ENCODE measurements around the gene BNIP1. TPM values are rescaled to one million over a fixed set of nuclear protein-coding genes. Genes with fewer than 3 reads are reported as not detected.

Gene BNIP1
- total RNA-seq, 3 donors from 2014 or later (not counting 1 experiment from before 2014, with no cell fraction given): 29.4 to 34.8 (median 33.0) TPM

- no peaks in the 10 kb centered on the region for H3K4me1 ChIP-seq (ENCODE audit: control insufficient read depth, insufficient read depth, low read length)
- no peak overlapping the region for H3K27ac Mint-ChIP-seq
- H3K4me3 Mint-ChIP-seq: no peak overlapping the region
- intact Hi-C loops (cut with micrococcal nuclease): no loop called here
- 94% methylated on average over 8 of the region's 8 CpGs for WGBS (ENCODE audit: insufficient coverage)
- peaks cover 61% of the 10 kb centered on the region for H3K36me3 ChIP-seq (ENCODE audit: control insufficient read depth, insufficient read depth, low read length)
- H3K36me3 Mint-ChIP-seq: peaks cover 14% of the 10 kb centered on the region
- TF ChIP-seq CTCF (IDR thresholded peaks at IDR 0.05): no peak
- H3K9me3 ChIP-seq (ENCODE audit: control insufficient read depth, insufficient read depth, low read length): no peaks in the 10 kb centered on the region
- no peaks in the 10 kb centered on the region for H3K4me1 Mint-ChIP-seq
- no peak for ATAC-seq
- no peaks in the 10 kb centered on the region for H3K27me3 ChIP-seq (ENCODE audit: control insufficient read depth, insufficient read depth, low read length)
- DNase-seq: no peak
- H3K27ac ChIP-seq (ENCODE audit: low read length): no peak overlapping the region
- H3K9me3 Mint-ChIP-seq: no peaks in the 10 kb centered on the region
- H3K4me3 ChIP-seq (ENCODE audit: low read length): no peak overlapping the region
- H3K27me3 Mint-ChIP-seq (ENCODE audit: low read depth in 2 of 2): no peaks in the 10 kb centered on the region
These were observed 14.0 kb downstream of the BNIP1 start for GRCh38 chr5:173158366-173158765.

GRCh38 chr5:173159256-173159655, 14.9 kb downstream of the BNIP1 start:
- Mint-ChIP-seq H3K36me3 (peaks cover 9% of the 10 kb centered on the region), H3K9me3 (no peaks in the 10 kb centered on the region), H3K27ac (no peak overlapping the region), H3K4me3 (no peak overlapping the region), H3K4me1 (no peaks in the 10 kb centered on the region), H3K27me3 (ENCODE audit: low read depth in 2 of 2) (no peaks in the 10 kb centered on the region)
- intact Hi-C loops (cut with micrococcal nuclease): no loop called here
- Histone ChIP-seq H3K36me3 (ENCODE audit: control insufficient read depth, insufficient read depth, low read length) (peaks cover 57% of the 10 kb centered on the region), H3K27ac (ENCODE audit: low read length) (no peak overlapping the region), H3K27me3 (ENCODE audit: control insufficient read depth, insufficient read depth, low read length) (no peaks in the 10 kb centered on the region), H3K9me3 (ENCODE audit: control insufficient read depth, insufficient read depth, low read length) (no peaks in the 10 kb centered on the region), H3K4me1 (ENCODE audit: control insufficient read depth, insufficient read depth, low read length) (no peaks in the 10 kb centered on the region), H3K4me3 (ENCODE audit: low read length) (no peak overlapping the region)
- DNase-seq (no peak), ATAC-seq (no peak)
- no peak for TF ChIP-seq CTCF (IDR thresholded peaks at IDR 0.05)
- 80% methylated on average over 3 of the region's 3 CpGs for WGBS (ENCODE audit: insufficient coverage)

DNA sequence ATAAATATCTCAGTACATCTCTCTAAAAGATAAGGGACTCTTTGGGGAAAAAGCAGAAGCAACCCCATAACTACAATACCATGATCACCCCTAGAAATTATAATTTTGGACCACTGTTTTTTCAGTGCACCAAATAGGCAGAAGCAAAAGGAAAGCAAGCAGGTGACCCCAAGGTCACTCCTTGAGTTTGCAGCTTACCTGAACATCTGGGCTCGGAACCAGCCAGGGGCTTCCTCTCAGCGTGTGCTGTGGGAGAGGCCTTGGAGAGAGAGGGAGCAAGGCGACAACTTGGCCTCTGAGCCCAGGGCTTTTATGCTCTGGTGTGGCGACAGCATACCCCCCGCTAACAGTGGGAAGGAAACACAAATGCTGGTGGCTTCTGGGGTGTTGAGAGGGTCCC, 16.8 kb downstream of the BNIP1 start:
- H3K4me3 ChIP-seq (ENCODE audit: low read length): no peak overlapping the region
- H3K27me3 ChIP-seq (ENCODE audit: control insufficient read depth, insufficient read depth, low read length): no peaks in the 10 kb centered on the region
- H3K9me3 Mint-ChIP-seq: no peaks in the 10 kb centered on the region
- H3K36me3 ChIP-seq (ENCODE audit: control insufficient read depth, insufficient read depth, low read length): peaks cover 46% of the 10 kb centered on the region
- H3K27me3 Mint-ChIP-seq (ENCODE audit: low read depth in 2 of 2): no peaks in the 10 kb centered on the region
- H3K4me1 ChIP-seq (ENCODE audit: control insufficient read depth, insufficient read depth, low read length): no peaks in the 10 kb centered on the region
- peaks cover 8% of the 10 kb centered on the region for H3K36me3 Mint-ChIP-seq
- WGBS (ENCODE audit: insufficient coverage): 98% methylated on average over 5 of the region's 5 CpGs
- intact Hi-C loops (cut with micrococcal nuclease): no loop called here
- TF ChIP-seq CTCF (IDR thresholded peaks at IDR 0.05): no peak
- no peak overlapping the region for H3K4me3 Mint-ChIP-seq
- ATAC-seq (no peak), DNase-seq (no peak)
- H3K4me1 Mint-ChIP-seq: no peaks in the 10 kb centered on the region
- no peak overlapping the region for H3K27ac ChIP-seq (ENCODE audit: low read length)
- no peak overlapping the region for H3K27ac Mint-ChIP-seq
- H3K9me3 ChIP-seq (ENCODE audit: control insufficient read depth, insufficient read depth, low read length): no peaks in the 10 kb centered on the region

GRCh38 chr5:173163219-173163618, 18.9 kb downstream of the BNIP1 start:
- Histone ChIP-seq H3K9me3 (ENCODE audit: control insufficient read depth, insufficient read depth, low read length) (no peaks in the 10 kb centered on the region), H3K4me3 (ENCODE audit: low read length) (no peak overlapping the region), H3K4me1 (ENCODE audit: control insufficient read depth, insufficient read depth, low read length) (no peaks in the 10 kb centered on the region), H3K27ac (ENCODE audit: low read length) (no peak overlapping the region), H3K27me3 (ENCODE audit: control insufficient read depth, insufficient read depth, low read length) (no peaks in the 10 kb centered on the region), H3K36me3 (ENCODE audit: control insufficient read depth, insufficient read depth, low read length) (peaks cover 39% of the 10 kb centered on the region)
- TF ChIP-seq CTCF (IDR thresholded peaks at IDR 0.05): no peak
- H3K4me1 Mint-ChIP-seq: no peaks in the 10 kb centered on the region
- H3K9me3 Mint-ChIP-seq: no peaks in the 10 kb centered on the region
- ATAC-seq (no peak), DNase-seq (no peak)
- no peak overlapping the region for H3K27ac Mint-ChIP-seq
- 91% methylated on average over 7 of the region's 7 CpGs for WGBS (ENCODE audit: insufficient coverage)
- H3K27me3 Mint-ChIP-seq (ENCODE audit: low read depth in 2 of 2): no peaks in the 10 kb centered on the region
- no peak overlapping the region for H3K4me3 Mint-ChIP-seq
- peaks cover 8% of the 10 kb centered on the region for H3K36me3 Mint-ChIP-seq
- intact Hi-C loops (cut with micrococcal nuclease): no loop called here
